Hepatocyte (in vitro differentiated cells): Measurements from ENCODE around the gene AKT1.

Source experiments
- EZH2phosphoT487 ChIP-seq: fragments of 200-600 bp; sonication (generic); IDR thresholded peaks from one replicate; pipeline ENCODE4 v1.6.1; 2018; ENCODE audit warnings: antibody characterized with exemption, mild to moderate bottlenecking, low read depth, moderate library complexity; ENCODE audit not compliant: unreplicated experiment, severe bottlenecking
- TF ChIP-seq, protein P1 (sequence below): fragments of 200-600 bp; sonication (generic); IDR thresholded peaks from 2 replicates; pipeline ENCODE4 v1.5.1; 2016; ENCODE audit warnings: antibody characterized with exemption, mild to moderate bottlenecking; ENCODE audit not compliant: poor library complexity

DNA sequence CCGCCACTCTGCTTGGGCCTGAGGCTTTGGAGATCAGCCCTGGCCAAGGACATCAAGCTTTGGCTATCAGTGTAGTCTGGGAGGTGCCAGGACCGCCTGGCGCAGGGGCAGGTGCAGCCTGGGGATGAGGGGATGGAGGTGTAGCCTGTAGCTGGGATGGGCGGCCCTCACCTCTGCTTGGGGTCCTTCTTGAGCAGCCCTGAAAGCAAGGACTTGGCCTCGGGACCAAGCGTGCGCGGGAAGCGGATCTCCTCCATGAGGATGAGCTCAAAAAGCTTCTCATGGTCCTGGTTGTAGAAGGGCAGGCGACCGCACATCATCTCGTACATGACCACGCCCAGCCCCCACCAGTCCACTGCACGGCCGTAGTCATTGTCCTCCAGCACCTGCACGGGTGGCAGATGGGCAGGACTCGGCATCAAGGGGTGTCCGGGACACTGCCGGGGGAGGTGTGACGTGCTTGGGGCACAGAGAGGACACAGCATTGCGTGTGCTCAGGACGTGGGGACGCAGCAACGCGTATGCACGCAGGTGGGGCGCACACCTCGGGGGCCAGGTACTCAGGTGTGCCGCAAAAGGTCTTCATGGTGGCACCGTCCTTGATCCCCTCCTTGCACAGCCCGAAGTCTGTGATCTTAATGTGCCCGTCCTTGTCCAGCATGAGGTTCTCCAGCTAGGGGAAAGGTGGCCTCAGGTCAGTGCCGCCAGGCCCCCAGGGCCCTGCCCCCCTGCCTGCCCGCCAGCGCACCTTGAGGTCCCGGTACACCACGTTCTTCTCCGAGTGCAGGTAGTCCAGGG is 22.6 kb downstream of the AKT1 start:
- TF ChIP-seq, protein P1, sequence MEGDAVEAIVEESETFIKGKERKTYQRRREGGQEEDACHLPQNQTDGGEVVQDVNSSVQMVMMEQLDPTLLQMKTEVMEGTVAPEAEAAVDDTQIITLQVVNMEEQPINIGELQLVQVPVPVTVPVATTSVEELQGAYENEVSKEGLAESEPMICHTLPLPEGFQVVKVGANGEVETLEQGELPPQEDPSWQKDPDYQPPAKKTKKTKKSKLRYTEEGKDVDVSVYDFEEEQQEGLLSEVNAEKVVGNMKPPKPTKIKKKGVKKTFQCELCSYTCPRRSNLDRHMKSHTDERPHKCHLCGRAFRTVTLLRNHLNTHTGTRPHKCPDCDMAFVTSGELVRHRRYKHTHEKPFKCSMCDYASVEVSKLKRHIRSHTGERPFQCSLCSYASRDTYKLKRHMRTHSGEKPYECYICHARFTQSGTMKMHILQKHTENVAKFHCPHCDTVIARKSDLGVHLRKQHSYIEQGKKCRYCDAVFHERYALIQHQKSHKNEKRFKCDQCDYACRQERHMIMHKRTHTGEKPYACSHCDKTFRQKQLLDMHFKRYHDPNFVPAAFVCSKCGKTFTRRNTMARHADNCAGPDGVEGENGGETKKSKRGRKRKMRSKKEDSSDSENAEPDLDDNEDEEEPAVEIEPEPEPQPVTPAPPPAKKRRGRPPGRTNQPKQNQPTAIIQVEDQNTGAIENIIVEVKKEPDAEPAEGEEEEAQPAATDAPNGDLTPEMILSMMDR, result no peak
- TF ChIP-seq EZH2phosphoT487, result no peak
